Measurements from ENCODE around the gene PCGF2. TPM values are rescaled to one million over a fixed set of nuclear protein-coding genes. Genes with fewer than 3 reads are reported as not detected.

PCGF2 gene
- total RNA-seq, 1 donor from 2014 or later, result 74.6 TPM

GRCh38 chr17:38725066-38725465 lies 23.1 kb downstream of the PCGF2 start:
- peak overlapping the region; percentile 18 for H3K27ac Mint-ChIP-seq
- no peaks in the 10 kb centered on the region for H3K27me3 Mint-ChIP-seq
- no peak for DNase-seq (ENCODE audit: extremely low spot score, unreplicated experiment)
- no peaks in the 10 kb centered on the region for H3K9me3 Mint-ChIP-seq
- no peak for TF ChIP-seq CTCF (conservative IDR thresholded peaks at IDR 0.05)
- H3K4me3 Mint-ChIP-seq, result no peak overlapping the region
- H3K36me3 Mint-ChIP-seq, result peaks cover 9% of the 10 kb centered on the region
- peaks cover 15% of the 10 kb centered on the region for H3K4me1 Mint-ChIP-seq (ENCODE audit: unreplicated experiment)

GRCh38 chr17:38724337-38724988 lies 23.7 kb downstream of the PCGF2 start:
- peak overlapping the region; percentile 18 for H3K27ac Mint-ChIP-seq
- H3K36me3 Mint-ChIP-seq, result peaks cover 9% of the 10 kb centered on the region
- H3K27me3 Mint-ChIP-seq, result no peaks in the 10 kb centered on the region
- H3K9me3 Mint-ChIP-seq, result no peaks in the 10 kb centered on the region
- H3K4me1 Mint-ChIP-seq (ENCODE audit: unreplicated experiment), result peaks cover 14% of the 10 kb centered on the region
- no peak for DNase-seq (ENCODE audit: extremely low spot score, unreplicated experiment)
- no peak overlapping the region for H3K4me3 Mint-ChIP-seq
- TF ChIP-seq CTCF (conservative IDR thresholded peaks at IDR 0.05), result no peak

GRCh38 chr17:38721802-38722201 lies 26.3 kb downstream of the PCGF2 start:
- no peak for TF ChIP-seq CTCF (conservative IDR thresholded peaks at IDR 0.05)
- DNase-seq (ENCODE audit: extremely low spot score, unreplicated experiment), result no peak
- Mint-ChIP-seq H3K27me3 (no peaks in the 10 kb centered on the region), H3K36me3 (peaks cover 15% of the 10 kb centered on the region), H3K27ac (no peak overlapping the region), H3K9me3 (no peaks in the 10 kb centered on the region), H3K4me3 (no peak overlapping the region), H3K4me1 (ENCODE audit: unreplicated experiment) (peaks cover 17% of the 10 kb centered on the region)

GRCh38 chr17:38720941-38721340 lies 27.2 kb downstream of the PCGF2 start:
- H3K27ac Mint-ChIP-seq, result peak overlapping the region; percentile 11
- H3K9me3 Mint-ChIP-seq, result no peaks in the 10 kb centered on the region
- H3K36me3 Mint-ChIP-seq, result peaks cover 16% of the 10 kb centered on the region
- no peaks in the 10 kb centered on the region for H3K27me3 Mint-ChIP-seq
- H3K4me3 Mint-ChIP-seq, result no peak overlapping the region
- no peak for DNase-seq (ENCODE audit: extremely low spot score, unreplicated experiment)
- H3K4me1 Mint-ChIP-seq (ENCODE audit: unreplicated experiment), result peaks cover 17% of the 10 kb centered on the region
- TF ChIP-seq CTCF (conservative IDR thresholded peaks at IDR 0.05), result no peak

GRCh38 chr17:38719943-38720641 lies 28.0 kb downstream of the PCGF2 start:
- TF ChIP-seq CTCF (conservative IDR thresholded peaks at IDR 0.05), result no peak
- H3K4me3 Mint-ChIP-seq, result no peak overlapping the region
- peaks cover 17% of the 10 kb centered on the region for H3K4me1 Mint-ChIP-seq (ENCODE audit: unreplicated experiment)
- peaks cover 16% of the 10 kb centered on the region for H3K36me3 Mint-ChIP-seq
- no peak for DNase-seq (ENCODE audit: extremely low spot score, unreplicated experiment)
- no peaks in the 10 kb centered on the region for H3K9me3 Mint-ChIP-seq
- no peak overlapping the region for H3K27ac Mint-ChIP-seq
- no peaks in the 10 kb centered on the region for H3K27me3 Mint-ChIP-seq
